GM19239 (cell line): Measurements from ENCODE around the gene APOC3.

Source experiments
- DNase-seq: peaks from one replicate; pipeline ENCODE4 v3.0.0; 2011; ENCODE audit warnings: low spot score; ENCODE audit not compliant: insufficient read length
- FAIRE-seq: peaks from 2 replicates; lab custom pipeline; 2011; peaks lifted over from hg19 to GRCh38; lab: Jason Lieb, UNC

APOC3 gene

GRCh38 chr11:116829525-116830183 is at the start of gene APOC3:
Gene APOC3 (plus strand): TSS chr11:116829907. CDS start chr11:116830583, 676 bp downstream.
- FAIRE-seq (no peak), DNase-seq (no peak)

DNA sequence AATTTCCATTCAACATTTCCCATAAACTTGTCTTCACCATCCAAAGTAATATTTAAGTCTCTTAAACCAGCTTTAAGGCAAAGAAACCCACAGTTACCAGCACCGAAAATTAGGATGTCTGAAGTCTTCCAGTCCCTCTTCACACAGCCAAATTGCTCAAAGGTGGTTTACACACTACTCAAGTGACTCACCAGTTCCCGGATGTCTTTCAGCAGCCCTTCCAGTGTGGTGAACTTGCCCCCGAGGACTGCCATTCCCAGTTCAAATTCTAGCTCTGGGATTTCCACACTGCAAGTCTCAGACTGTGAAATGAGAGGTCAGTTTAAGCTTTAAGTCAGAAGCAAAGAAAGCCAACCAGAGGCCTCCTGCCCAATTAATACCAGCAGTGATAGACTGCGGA is 47.0 kb upstream of the APOC3 start:
- FAIRE-seq (no peak), DNase-seq (no peak)

- DNase-seq (no peak), FAIRE-seq (peak; percentile 59)
Observed at GRCh38 chr11:116786326-116786725, 43.4 kb upstream of the APOC3 start.

GRCh38 chr11:116786966-116787365 is 42.7 kb upstream of the APOC3 start:
- no peak for DNase-seq
- FAIRE-seq, result peak; percentile 35

DNA sequence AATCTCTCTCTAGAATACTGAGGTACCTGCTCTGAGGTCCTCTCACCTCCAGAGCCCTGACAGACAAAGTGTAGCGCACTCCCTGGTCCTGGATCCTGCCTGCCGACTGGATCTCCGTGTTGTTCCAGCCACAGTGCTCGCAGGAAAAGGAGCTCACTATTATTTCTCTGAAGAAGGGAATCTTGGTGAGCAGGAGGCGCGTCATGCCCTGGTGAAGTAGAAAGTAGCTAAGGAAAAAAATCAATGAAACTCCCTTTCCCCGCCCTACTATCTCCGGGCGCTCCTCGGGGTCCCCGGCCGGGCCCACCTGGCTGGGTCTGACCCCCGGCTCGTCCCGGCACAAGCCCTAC is 42.3 kb upstream of the APOC3 start:
- FAIRE-seq (peak; percentile 40), DNase-seq (no peak)

DNA sequence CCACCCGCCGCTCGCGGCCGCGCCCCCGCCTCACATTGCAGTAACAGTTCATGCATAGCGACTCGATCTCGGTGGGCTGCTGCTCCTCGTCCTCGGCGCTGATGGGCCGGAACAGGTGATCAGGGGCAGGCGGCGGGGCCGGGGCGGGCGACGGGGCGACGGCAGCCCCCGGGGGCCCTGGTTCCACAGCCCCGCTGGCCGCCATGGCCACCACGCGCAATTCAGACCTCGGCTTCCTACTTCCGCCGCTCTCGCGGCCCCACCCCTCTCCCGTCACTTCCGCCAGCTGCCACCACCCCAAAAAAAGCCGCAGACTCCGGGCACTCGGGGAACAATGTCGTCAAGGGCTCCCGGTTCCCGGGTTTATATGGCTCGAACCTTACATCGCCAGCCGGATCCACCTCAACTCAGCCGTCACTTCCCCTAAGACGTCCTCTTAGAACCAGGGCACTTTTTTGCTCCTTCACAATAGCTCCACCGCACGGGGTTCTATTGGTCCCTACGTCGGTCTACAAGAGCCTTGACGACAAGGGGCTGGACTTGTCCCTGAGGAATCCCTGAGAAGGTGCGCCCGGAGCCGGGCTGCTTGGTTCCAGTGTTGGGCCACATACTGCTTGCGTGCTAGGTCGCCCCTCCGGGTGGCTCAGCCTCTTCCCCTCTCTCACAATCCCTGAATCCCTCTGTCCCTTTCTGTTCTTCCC is 41.8 kb upstream of the APOC3 start, which contains the start of gene ZPR1:
Gene ZPR1, minus strand, starts transcription at position 238 of the 701 bp plus-strand sequence. Its CDS starts 33 bp downstream, at position 205.
- peak; percentile 86 for FAIRE-seq

DNA sequence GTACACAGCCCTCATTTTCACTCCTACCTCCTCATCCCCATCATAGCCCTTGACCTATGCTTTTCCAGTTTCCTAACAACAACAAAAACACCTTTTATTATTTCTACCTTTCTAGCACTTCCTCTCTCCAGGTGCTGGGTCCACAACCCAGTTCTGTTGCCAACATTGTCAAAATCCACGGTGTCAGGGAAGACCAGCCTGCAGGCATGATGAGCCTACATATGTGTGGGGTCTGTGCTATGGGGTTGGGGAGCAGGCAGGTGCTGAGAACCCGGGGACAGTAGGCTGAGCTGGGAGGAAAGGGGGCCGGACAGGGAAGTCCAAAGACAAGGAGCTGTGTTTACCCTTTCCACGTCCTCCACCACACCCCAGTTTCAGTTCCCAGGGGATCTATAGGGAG is 41.2 kb upstream of the APOC3 start:
- DNase-seq, result no peak
- FAIRE-seq, result no peak

More for the DNA sequence above, 41.8 kb upstream of the APOC3 start, which contains the start of gene ZPR1:
- DNase-seq, result peak; percentile 95

- FAIRE-seq, result no peak
Observed at GRCh38 chr11:116788975-116789374, 40.7 kb upstream of the APOC3 start.

GRCh38 chr11:116790167-116791001 is 39.3 kb upstream of the APOC3 start:
- FAIRE-seq (no peak), DNase-seq (no peak)

More at GRCh38 chr11:116788975-116789374, 40.7 kb upstream of the APOC3 start:
- no peak for DNase-seq

DNA sequence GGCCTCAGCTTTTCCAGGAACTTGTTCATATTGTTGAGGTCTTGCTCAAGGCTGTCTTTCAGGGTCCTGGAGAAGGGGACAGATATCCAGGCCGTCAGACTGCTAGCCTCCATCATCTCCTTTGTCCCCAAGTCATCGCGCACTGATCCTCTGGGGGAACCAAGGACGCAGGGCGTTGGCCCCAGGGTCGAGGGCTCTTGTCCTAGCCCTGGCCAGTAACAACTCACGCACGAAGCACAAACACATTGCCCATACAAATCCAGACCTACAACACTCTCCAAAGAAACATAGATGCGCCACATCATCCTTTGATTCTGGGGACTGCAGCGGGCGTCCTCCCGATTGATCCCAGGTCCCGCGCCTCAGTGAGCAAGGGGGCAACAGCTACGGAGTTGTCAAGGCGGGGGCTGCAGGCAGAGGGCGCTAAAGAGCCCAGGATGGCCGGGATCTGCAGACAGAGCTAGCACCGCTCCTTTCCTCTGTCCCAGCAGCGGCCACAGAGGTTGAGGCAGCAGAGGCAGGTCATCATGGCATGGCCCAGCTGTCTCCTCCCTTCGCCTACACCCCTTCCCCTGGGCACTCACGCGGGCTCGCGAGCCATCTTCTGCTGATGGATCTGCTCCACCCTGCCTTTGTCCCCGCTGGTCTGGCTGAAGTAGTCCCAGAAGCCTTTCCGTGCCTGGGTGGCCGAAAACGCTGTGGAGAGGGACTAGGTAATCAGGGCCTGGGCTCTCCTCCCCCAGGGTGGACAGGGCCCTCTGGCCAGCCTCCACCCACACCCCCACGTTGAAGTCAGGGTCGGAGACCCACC is 38.5 kb upstream of the APOC3 start:
- peak; percentile 56 for FAIRE-seq
- DNase-seq, result peak; percentile 73

DNA sequence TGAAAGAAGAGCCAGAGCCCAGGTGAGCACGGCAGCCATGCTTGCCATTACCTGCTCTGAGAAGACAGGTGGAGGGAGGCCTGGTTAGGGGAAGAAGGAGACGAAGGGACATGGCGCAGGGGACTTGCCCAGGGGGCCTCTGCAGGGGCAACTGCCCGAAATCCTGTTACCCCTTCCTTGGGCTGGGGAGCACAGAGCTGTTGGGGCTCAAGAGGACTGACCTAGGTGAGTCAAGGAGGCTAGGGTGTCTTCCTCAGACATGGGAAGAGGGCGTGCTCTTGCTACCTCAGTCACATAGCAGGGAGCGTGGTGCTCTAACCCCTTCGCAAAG is 37.9 kb upstream of the APOC3 start, which contains the start of gene APOA5:
Gene APOA5, minus strand, starts transcription at position 67 of the 331 bp plus-strand sequence. Its CDS starts 19 bp downstream, at position 48.
- FAIRE-seq, result no peak
- DNase-seq, result no peak

- no peak for DNase-seq
- no peak for FAIRE-seq
Observed at GRCh38 chr11:116792144-116792868, 37.4 kb upstream of the APOC3 start.

DNA sequence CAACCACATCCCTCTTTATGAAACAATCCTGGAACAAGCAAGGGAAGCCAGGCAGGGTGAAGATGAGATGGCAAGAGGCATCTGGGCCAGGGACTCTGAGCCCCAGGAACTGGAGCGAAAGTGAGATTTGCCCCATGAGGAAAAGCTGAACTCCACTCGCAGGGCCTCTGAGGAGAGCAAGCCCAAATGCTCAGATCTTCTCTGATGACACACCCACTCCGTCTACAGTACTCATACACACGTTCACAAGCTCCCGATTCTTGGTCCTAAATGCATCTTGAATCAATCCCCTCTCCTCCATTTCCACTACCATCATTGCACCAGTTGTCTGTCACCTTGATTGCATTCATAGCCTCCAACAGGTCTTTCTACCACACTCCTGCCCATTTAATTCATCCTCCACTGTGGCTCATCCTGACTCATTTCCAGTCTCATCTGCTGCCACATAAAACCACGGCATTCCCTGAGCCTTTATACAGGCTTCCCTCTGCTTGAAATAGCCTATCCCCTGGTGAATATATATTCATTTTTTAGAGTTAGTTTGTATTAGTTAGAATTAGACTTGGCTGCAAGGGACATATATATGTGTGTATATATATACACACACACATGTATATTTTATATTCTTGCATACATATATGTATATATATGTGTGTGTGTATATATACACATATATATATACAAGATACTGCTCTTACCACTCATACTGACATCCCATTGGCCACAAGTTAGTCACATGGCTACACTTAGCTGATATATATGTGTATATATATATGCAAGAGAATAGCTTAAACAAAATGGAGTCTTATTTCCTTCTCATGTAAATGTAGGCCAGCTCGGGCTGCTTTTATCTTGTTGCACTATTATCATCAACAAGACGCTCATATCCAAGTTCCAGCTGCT is 36.6 kb upstream of the APOC3 start:
- no peak for DNase-seq
- FAIRE-seq, result peak; percentile 44

- no peak for FAIRE-seq
- no peak for DNase-seq
Observed at GRCh38 chr11:116793772-116794097, 36.0 kb upstream of the APOC3 start.

DNA sequence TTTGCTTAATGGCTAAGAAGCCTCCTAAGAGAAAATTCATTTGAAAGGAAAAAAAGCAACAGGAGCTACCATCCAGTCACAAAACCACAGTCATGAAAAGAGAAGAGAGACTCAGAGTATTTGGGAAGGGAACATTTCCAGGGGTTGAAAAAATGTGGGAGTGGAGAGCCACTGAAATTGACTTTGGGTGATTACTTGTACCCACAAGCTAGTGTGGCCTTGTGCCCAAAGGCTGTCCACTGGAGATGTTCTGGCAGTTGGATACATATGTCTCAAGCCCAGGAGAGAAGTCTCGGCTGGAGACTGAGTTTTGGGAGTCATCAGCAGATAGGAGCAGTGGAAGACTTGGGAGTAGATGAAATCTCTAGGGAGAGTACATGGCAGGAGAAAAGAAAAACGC is 34.9 kb upstream of the APOC3 start:
- no peak for DNase-seq
- no peak for FAIRE-seq

- DNase-seq (no peak), FAIRE-seq (no peak)
Observed at GRCh38 chr11:116796548-116796947, 33.2 kb upstream of the APOC3 start.

DNA sequence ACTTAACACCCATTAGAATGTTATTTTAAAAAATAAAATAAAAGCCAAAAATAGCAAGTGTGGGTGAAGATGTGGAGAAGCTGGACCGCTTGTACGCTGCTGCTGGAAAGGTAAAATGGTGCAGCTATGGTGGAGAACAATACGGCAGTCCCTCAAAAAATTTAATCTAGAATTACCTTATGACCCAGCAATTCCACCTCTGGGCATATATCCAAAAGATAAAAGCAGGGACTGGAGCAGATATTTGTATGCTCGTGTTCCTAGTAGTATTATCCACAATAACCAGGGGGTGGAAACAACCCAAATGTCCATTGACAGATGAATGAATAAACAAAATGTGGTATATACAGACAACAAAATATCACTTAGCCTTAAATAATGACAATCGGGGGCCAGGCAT is 31.9 kb upstream of the APOC3 start:
- DNase-seq, result no peak
- no peak for FAIRE-seq

DNA sequence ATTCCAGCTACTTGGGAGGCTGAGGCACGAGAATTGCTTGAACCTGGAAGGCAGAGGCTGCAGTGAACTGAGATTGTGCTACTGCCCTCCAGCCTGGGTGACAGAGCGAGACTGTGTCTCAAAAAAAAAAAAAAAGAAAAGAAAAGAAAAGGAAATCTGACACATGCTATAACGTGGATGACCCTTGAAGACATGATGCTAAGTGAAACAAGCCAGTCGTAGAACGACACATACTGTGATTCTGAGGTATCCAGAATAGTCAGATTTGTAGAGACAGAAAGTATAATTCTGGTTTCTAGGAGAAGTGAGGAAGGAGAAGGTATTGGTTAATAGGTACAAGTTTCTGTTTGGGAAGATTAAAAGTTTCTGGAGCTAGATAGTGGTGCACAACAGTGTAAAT is 31.3 kb upstream of the APOC3 start:
- no peak for DNase-seq
- FAIRE-seq, result no peak

DNA sequence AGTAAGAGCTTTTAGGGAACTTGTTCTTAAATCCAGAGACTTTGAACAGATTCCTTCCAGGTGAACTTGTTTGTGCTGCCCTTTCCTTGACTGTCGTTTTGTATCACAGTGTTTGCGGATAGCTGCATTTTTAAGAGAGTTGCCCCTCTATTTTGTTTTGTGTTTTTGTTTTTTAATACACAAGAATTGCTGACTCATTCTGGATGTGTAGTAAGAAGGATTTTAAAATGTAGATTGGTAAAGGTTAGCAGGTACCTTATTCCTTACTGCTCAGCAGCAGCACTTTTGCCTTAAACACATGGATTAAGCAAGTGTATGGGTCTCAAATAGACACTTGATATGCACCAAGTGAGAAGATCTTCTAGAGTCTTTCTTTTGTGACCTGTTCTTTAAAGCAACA is 29.1 kb upstream of the APOC3 start:
- DNase-seq (no peak), FAIRE-seq (no peak)
